Karpas-422 (cell line): ENCODE data around the gene ATL3. TPM values are rescaled to one million over a fixed set of nuclear protein-coding genes. Genes with fewer than 3 reads are reported as not detected.
"Not testable (repeated sequence)": the region's sequence is repeated elsewhere in the genome, so short reads cannot be mapped to it uniquely, and the experiment has no call there.

Source experiments
- DNase-seq: peaks from one replicate; pipeline ENCODE4 v3.0.0-alpha.2; 2015
- H2AFZ ChIP-seq: fragments of 200-600 bp; sonication (generic); 2 replicates; pipeline ENCODE4 v1.6.1; 2014; ENCODE audit warnings: antibody characterized with exemption, low read length, mixed read lengths
- H3K27ac ChIP-seq: fragments of 200-600 bp; sonication (generic); 2 replicates; pipeline ENCODE4 v1.5.1; 2014; ENCODE audit warnings: mild to moderate bottlenecking, low read length, moderate library complexity
- H3K27me3 ChIP-seq: fragments of 200-600 bp; sonication (generic); 2 replicates; pipeline ENCODE4 v1.6.1; 2014; ENCODE audit warnings: low read length, mixed read lengths
- H3K36me3 ChIP-seq: fragments of 200-600 bp; sonication (generic); 2 replicates; pipeline ENCODE4 v1.6.1; 2014; ENCODE audit warnings: low read length, mixed read lengths; ENCODE audit not compliant: insufficient read depth
- H3K4me1 ChIP-seq: fragments of 200-600 bp; sonication (generic); 2 replicates; pipeline ENCODE4 v1.6.1; 2014; ENCODE audit warnings: mild to moderate bottlenecking, low read length, mixed read lengths
- H3K4me2 ChIP-seq: fragments of 200-600 bp; sonication (generic); 2 replicates; pipeline ENCODE4 v1.6.1; 2014; ENCODE audit warnings: low read length, low read depth, mild to moderate bottlenecking; ENCODE audit not compliant: poor library complexity, severe bottlenecking
- H3K4me3 ChIP-seq: fragments of 200-600 bp; sonication (generic); 2 replicates; pipeline ENCODE4 v1.5.1; 2014; ENCODE audit warnings: mild to moderate bottlenecking, antibody characterized with exemption, low read length, mixed read lengths
- H3K79me2 ChIP-seq: fragments of 200-600 bp; sonication (generic); 2 replicates; pipeline ENCODE4 v1.6.1; 2014; ENCODE audit warnings: mild to moderate bottlenecking, low read length, mixed read lengths
- H3K9ac ChIP-seq: fragments of 200-600 bp; sonication (generic); 2 replicates; pipeline ENCODE4 v1.6.0; 2014; ENCODE audit warnings: low read length
- H3K9me2 ChIP-seq: fragments of 200-600 bp; sonication (generic), shearing (Covaris generic); replicated peaks from 2 replicates; pipeline ENCODE4 v1.6.0; 2014; ENCODE audit warnings: mild to moderate bottlenecking, low read length, moderate library complexity; ENCODE audit not compliant: insufficient read depth
- H3K9me3 ChIP-seq: fragments of 300-700, 200-600 bp; sonication (generic); 2 replicates; pipeline ENCODE4 v1.6.1; 2014; ENCODE audit warnings: low read length, mixed read lengths
- H4K20me1 ChIP-seq: fragments of 200-600 bp; sonication (generic); 2 replicates; pipeline ENCODE4 v1.6.1; 2014; ENCODE audit warnings: mild to moderate bottlenecking, antibody characterized with exemption, low read length, low read depth; ENCODE audit not compliant: insufficient read depth
- total RNA-seq: library from RNA; depleted of rRNA; stranded (reverse); fragments of >200 nt; shearing (Covaris generic); gene quantifications from 2 replicates; pipeline ENCODE4 v1.2.3, GENCODE V29; 2014; ENCODE audit warnings: low replicate concordance

The ATL3 gene
- total RNA-seq, 1 experiment from 2014 or later = 35.9 TPM

GRCh38 chr11:63610604-63611394 lies 60.4 kb downstream of the ATL3 start:
- H3K27me3 ChIP-seq = no peaks in the 10 kb centered on the region
- H3K27ac ChIP-seq = no peak overlapping the region
- no peaks in the 10 kb centered on the region for H3K9me2 ChIP-seq
- H3K36me3 ChIP-seq = no peaks in the 10 kb centered on the region
- no peak overlapping the region for H3K9ac ChIP-seq
- no peak overlapping the region for H2AFZ ChIP-seq
- DNase-seq = no peak
- peaks cover 5% of the 10 kb centered on the region; the same call in 1 of the 2 replicates for H3K4me1 ChIP-seq
- H3K4me3 ChIP-seq = no peak overlapping the region
- H3K9me3 ChIP-seq = no peaks in the 10 kb centered on the region
- no peak overlapping the region for H3K4me2 ChIP-seq
- no peaks in the 10 kb centered on the region for H3K79me2 ChIP-seq
- no peaks in the 10 kb centered on the region for H4K20me1 ChIP-seq

GRCh38 chr11:63609971-63610580 lies 61.1 kb downstream of the ATL3 start:
- no peak overlapping the region for H3K4me3 ChIP-seq
- no peaks in the 10 kb centered on the region for H3K27me3 ChIP-seq
- no peaks in the 10 kb centered on the region for H3K79me2 ChIP-seq
- no peaks in the 10 kb centered on the region for H3K9me2 ChIP-seq
- H3K9me3 ChIP-seq = no peaks in the 10 kb centered on the region
- no peak for DNase-seq
- no peaks in the 10 kb centered on the region for H4K20me1 ChIP-seq
- peaks cover 5% of the 10 kb centered on the region; the same call in 1 of the 2 replicates for H3K4me1 ChIP-seq
- no peak overlapping the region for H2AFZ ChIP-seq
- H3K9ac ChIP-seq = no peak overlapping the region
- H3K36me3 ChIP-seq = no peaks in the 10 kb centered on the region
- H3K4me2 ChIP-seq = no peak overlapping the region
- H3K27ac ChIP-seq = no peak overlapping the region

GRCh38 chr11:63609536-63609935 lies 61.6 kb downstream of the ATL3 start:
- no peak overlapping the region for H3K27ac ChIP-seq
- H3K79me2 ChIP-seq = no peaks in the 10 kb centered on the region

GRCh38 chr11:63608353-63609345 lies 62.5 kb downstream of the ATL3 start:
- no peaks in the 10 kb centered on the region for H3K79me2 ChIP-seq
- H3K9me3 ChIP-seq = no peaks in the 10 kb centered on the region
- H3K4me2 ChIP-seq = no peak overlapping the region
- H3K4me3 ChIP-seq = no peak overlapping the region
- H3K9ac ChIP-seq = no peak overlapping the region
- no peaks in the 10 kb centered on the region for H3K27me3 ChIP-seq
- no peak for DNase-seq
- H3K9me2 ChIP-seq = no peaks in the 10 kb centered on the region
- no peak overlapping the region for H2AFZ ChIP-seq
- no peaks in the 10 kb centered on the region for H3K36me3 ChIP-seq
- no peak overlapping the region for H3K27ac ChIP-seq
- H3K4me1 ChIP-seq = no peaks in the 10 kb centered on the region
- H4K20me1 ChIP-seq = no peaks in the 10 kb centered on the region

More at GRCh38 chr11:63609536-63609935, 61.6 kb downstream of the ATL3 start:
- Histone ChIP-seq H3K27me3 (no peaks in the 10 kb centered on the region), H4K20me1 (no peaks in the 10 kb centered on the region), H3K9me3 (no peaks in the 10 kb centered on the region), H3K36me3 (no peaks in the 10 kb centered on the region), H3K9ac (no peak overlapping the region), H3K4me2 (no peak overlapping the region), H3K4me1 (peaks cover 5% of the 10 kb centered on the region; the same call in 1 of the 2 replicates), H2AFZ (no peak overlapping the region), H3K4me3 (no peak overlapping the region), H3K9me2 (no peaks in the 10 kb centered on the region)
- no peak for DNase-seq

GRCh38 chr11:63603180-63603518 lies 68.0 kb downstream of the ATL3 start:
- no peak overlapping the region for H3K4me2 ChIP-seq
- no peak overlapping the region for H3K9ac ChIP-seq
- H4K20me1 ChIP-seq = no peaks in the 10 kb centered on the region
- H3K4me3 ChIP-seq = no peak overlapping the region
- DNase-seq = no peak
- no peaks in the 10 kb centered on the region for H3K9me3 ChIP-seq
- no peak overlapping the region for H3K27ac ChIP-seq
- H3K27me3 ChIP-seq = no peaks in the 10 kb centered on the region
- no peak overlapping the region for H2AFZ ChIP-seq
- H3K36me3 ChIP-seq = no peaks in the 10 kb centered on the region
- no peaks in the 10 kb centered on the region for H3K4me1 ChIP-seq
- H3K9me2 ChIP-seq = no peaks in the 10 kb centered on the region
- no peaks in the 10 kb centered on the region for H3K79me2 ChIP-seq

- not testable (repeated sequence) for H2AFZ ChIP-seq, H3K9me2 ChIP-seq, H3K4me3 ChIP-seq, H3K4me1 ChIP-seq, H3K36me3 ChIP-seq, H3K79me2 ChIP-seq, H4K20me1 ChIP-seq, H3K27me3 ChIP-seq, DNase-seq, H3K9me3 ChIP-seq, H3K27ac ChIP-seq, H3K9ac ChIP-seq, H3K4me2 ChIP-seq
These were observed 68.6 kb downstream of the ATL3 start for GRCh38 chr11:63602290-63603179.

- Histone ChIP-seq H3K9ac (no peak overlapping the region), H3K9me2 (no peaks in the 10 kb centered on the region), H3K4me1 (no peaks in the 10 kb centered on the region), H4K20me1 (no peaks in the 10 kb centered on the region), H3K79me2 (no peaks in the 10 kb centered on the region), H3K27ac (no peak overlapping the region), H3K9me3 (no peaks in the 10 kb centered on the region), H3K4me2 (no peak overlapping the region), H3K27me3 (no peaks in the 10 kb centered on the region), H2AFZ (no peak overlapping the region), H3K36me3 (no peaks in the 10 kb centered on the region), H3K4me3 (no peak overlapping the region)
- DNase-seq = no peak
These were observed 71.7 kb downstream of the ATL3 start for GRCh38 chr11:63599211-63600122.
